HG03469 (cell line): Measurements from ENCODE around the gene PYCR2.
"Not testable (repeated sequence)": the region's sequence is repeated elsewhere in the genome, so short reads cannot be mapped to it uniquely, and the experiment has no call there.

Source experiments
- ATAC-seq: cut with Tn5 transposase; IDR thresholded peaks from one replicate; pipeline ENCODE4 v1.9.1; 2021; ENCODE audit warnings: mild to moderate bottlenecking, moderate library complexity, moderate number of reproducible peaks; ENCODE audit not compliant: unreplicated experiment

The PYCR2 gene

DNA sequence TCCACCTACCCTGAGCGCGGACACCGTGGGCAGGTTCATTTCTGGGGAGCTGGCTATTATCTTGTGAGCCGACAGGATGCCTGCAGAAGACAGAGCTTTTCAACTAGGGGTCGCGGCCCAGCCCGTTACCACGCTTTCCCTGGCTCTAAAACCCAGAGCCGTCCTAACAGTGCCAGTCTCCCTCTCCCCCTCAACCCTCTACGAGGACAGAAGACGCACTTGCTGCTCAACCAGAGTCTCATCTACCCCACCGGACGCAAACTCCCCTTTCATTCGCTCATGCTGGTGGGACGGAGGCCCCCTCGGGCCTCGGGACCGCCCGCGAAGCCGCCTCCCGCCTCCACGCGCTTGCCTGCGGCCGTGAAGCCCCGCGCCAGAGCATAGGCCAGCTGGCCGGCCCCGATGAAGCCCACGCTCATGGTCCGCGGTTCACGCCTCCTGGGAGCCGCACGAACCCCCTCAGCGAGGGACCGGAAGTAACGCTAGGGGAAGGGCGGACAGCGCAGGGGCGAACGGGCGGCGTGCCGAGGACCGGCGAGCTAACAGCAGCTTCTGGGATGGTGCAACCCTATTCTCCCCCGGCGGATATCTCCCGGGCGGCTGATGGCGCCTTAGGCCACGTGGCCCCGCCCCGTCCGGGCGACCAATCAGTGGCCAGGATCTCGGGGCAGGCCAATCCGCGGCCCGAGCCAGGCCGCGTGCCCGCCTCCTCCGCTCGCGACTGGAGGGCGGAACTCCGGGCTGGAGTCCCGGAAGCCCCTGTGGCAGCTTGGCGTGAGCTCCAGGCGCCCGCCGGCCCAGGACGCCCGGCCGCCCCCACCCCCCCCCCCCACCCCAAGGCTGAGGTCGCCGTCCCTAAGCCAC is at the start of gene PYCR2:
PYCR2 (minus strand) TSS at position 559 of the 864 bp plus-strand sequence; CDS start at position 419, 140 bp downstream.
- ATAC-seq, result peak; percentile 94

DNA sequence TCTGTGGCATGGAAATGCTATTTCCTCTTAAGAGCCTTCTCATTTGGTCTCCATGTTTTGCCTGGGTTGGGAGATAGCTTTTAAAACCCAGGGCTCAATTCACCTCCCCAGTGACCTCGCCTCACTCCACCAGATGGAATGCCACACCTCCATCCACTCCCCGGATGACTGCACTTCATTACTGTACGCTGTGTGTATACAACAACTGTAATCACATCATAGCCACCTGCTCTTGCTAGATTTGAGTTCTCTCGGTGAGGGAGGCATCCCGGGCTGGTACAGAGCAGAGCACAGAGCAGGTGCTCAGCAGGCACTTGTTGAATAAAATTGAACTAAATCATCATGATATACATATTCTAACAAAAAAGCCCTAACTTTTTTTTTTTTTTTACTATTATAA is 49.1 kb upstream of the PYCR2 start:
- ATAC-seq, result no peak

DNA sequence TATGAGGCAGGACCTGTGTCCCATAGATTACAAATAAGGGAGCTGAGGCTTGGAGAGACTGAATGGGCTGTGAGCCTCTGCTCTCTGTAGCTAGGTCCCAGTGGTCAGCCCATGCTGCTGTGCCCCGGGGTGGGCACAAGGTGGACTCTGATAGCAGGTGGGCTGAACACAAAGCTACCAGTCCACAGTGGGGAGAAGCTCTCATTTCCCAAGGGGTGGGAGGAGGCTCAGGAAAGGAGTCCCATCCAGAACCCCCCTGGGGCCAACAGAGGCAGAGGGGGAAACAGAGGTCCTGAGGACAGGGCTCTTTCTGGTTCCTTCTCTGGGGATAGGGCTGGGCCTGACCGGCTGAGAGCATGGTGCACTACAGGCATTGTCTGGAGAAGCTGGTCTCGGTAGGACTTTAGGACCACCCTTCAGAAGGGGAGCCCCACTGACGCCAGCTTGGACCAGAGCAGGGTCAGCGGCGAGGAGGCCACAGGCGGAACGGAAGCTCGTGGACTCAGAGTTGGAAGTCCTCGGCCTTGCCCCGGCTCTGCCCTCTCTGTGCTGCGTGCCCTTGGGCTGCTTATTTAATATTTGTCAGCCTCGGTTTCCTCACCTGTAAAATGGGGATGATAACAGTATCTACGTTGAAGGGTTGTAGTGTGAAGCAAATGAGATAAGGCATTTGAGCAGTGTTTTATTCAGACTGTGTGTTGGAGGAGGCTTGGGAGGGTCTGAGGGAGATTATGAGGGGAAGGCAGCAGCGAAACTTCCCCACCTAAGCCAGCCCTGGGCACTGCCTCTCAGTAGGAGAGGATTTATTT is 48.5 kb upstream of the PYCR2 start:
- ATAC-seq, result no peak

DNA sequence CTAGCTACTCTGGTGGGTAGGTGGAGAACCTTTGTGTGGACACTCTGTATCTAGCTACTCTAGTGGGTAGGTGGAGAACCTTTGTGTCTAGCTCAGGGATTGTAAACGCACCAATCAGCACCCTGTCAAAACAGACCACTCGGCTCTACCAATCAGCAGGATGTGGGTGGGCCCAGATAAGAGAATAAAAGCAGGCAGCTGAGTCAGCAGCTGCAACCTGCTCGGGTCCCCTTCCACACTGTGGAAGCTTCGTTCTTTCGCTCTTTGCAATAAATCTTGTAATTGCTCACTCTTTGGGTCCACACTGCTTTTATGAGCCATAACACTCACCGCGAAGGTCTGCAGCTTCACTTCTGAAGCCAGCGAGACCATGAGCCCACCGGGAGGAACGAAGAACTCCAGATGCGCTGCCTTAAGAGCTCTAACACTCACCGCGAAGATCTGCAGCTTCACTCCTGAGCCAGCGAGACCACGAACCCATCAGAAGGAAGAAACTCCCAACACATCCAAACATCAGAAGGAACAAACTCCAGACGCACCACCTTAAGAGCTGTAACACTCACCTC is 46.6 kb upstream of the PYCR2 start:
- ATAC-seq, result not testable (repeated sequence)

DNA sequence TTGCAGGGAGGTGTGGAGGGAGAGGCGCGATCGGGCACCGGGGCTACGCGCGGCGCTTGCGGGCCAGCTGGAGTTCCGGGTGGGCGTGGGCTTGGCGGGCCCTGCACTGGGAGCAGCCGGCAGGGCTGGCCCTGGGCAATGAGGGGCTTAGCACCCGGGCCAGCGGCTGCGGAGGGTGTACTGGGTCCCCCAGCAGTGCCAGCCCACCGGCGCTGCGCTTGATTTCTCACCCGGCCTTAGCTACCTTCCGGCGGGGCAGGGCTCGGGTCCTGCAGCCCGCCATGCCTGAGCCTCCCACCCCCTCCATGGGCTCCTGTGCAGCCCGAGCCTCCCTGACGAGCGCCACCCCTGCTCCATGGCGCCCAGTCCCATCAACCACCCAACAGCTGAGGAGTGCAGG is 45.7 kb upstream of the PYCR2 start:
- ATAC-seq, result not testable (repeated sequence)

DNA sequence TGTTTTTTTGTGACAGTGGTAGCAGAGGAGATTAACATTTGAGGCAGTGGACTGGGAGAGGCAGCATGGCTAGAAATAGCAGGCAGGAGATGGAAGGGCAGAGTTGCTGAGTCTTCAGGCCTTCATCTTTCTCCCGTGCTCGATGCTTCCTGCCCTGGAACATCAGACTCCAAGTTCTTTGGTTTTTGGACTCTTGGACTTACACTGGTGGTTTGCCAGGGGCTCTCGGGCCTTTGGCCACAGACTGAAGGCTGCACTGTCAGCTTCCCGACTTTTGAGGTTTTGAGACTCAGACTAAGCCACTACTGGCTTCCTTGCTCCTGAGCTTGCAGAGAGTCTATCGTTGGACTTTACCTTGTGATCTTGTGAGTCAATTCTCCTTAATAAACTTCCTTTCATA is 41.2 kb upstream of the PYCR2 start:
- ATAC-seq, result no peak

DNA sequence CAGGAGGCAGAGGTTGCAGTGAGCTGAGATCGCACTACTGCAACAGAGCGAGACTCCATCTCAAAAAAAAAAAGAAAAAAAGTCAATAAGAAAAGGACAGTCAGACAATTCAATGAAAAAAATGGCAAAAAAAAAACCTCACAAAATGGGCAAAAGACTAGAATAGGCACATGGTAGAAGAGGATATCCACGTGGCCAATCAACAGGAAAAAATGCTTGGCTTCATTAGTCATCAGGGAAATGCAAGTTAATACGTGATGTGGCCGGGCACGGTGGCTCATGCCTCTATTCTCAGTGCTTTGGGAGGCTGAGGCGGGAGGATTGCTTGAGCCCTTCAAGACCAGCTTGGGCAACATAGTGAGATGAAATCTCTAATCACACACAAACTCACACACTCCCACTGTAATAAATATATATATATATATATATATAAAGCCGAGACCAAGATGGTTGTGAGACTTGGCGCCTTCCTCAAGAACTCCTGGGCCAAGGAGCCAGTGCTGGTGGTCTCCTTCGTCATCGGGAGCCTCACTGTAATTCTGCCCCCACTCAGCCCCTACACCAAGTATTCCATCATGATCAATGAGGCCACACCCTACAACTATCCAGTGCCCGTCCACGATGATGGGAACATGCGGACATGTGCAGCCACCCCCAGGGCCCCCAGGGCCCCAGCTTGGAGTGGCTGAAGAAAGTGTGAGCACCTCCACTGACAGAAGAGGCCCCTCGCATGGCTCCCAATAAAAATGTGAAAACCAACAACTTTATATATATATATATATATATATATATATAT is 39.9 kb upstream of the PYCR2 start:
- no peak for ATAC-seq

DNA sequence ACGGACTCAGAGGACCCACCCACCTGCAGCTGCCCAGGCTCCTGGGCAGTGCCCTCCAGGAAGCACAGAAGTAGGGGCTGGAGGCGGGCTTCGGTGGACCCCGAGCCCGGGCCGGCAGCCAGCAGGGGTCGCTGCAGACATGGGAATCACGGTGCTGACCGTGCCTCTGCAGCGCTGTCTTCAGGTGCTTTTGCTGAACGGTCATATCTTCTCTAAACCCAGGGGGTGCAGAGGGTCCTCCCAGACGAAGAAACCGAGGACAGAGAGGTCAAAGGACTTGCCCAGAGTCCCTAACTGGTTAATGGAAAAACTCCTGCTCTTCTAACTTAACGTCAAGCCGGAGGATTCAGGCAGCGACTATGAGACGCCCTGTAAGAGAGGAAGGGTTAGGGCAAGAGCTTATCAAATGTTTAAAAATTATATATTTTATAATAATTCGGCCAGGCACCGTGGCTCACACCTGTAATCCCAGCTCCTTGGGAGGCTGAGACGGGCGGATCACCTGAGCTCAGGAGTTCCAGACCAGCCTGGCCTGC is 38.5 kb upstream of the PYCR2 start:
- ATAC-seq, result no peak

DNA sequence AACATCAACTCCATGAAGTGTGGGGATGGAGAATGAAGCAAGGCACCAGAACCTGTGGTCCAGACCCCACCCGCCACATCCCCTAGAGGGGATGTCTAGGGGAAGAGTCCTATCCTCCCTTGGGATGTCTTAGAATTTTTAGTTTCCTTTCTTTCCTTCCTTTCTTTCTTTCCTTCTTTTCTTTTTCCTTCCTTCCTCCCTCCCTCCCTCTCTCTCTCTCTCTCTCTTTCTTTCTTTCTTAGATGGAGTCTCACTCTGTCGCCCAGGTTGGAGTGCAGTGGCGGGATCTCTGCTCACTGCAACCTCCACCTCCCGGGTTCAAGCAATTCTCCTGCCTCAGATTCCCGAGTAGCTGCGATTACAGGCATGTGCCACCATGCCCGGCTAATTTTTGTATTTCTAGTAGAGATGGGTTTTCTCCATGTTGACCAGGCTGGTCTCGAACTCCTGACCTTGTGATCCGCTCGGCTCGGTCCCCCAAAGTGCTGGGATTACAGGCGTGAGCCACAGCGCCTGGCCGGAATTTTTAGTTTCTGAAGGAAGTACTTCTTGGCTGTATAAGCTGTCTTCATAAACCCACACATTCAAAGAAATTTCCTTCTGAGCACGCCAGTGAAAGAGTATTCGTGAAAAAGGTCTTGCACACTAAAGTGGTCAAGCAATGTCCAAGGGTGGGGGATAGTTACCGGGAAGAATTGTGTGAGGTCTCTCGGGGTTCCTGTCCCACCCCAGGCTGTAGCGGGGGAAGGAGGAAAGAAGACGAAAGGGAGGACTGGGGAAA is 37.8 kb upstream of the PYCR2 start:
- no peak for ATAC-seq

DNA sequence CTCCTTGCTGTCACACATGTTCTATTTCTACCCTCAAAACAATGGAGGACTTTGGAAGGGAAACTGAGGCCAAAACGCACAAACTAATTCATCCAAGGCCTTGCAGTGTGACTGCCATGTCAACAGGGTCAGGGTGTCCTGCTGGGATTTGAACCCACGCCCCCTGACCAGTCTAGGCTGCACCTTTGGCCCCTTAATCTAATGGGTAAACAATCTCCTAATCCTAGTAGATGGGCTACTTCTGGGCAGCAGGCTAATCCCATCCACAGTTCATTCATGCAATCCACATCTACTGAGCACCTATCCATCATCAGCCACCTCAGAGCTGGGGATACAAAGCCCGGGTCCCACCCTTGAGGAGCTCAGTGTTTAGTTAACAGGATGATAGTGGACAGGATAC is 34.0 kb upstream of the PYCR2 start:
- no peak for ATAC-seq

DNA sequence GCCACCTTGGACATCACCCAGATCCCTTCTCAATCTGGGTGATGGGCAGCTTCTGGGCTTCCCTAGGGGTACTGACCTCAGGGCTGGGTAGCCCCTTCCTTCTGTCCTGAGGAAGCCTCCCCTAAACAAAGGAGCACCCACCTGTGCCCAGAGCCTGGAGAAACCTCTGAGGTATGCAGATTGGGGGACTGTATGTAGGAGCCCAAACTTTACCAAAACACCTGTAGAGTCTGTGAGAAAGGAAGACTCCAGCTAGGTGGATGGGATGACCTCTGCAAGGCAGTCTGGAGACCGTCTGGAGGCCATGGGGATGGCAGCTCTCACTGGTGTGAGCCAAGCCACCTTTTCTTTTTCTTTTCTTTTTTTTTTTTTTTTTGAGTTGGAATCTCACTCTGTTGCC is 30.7 kb upstream of the PYCR2 start:
- ATAC-seq, result no peak

DNA sequence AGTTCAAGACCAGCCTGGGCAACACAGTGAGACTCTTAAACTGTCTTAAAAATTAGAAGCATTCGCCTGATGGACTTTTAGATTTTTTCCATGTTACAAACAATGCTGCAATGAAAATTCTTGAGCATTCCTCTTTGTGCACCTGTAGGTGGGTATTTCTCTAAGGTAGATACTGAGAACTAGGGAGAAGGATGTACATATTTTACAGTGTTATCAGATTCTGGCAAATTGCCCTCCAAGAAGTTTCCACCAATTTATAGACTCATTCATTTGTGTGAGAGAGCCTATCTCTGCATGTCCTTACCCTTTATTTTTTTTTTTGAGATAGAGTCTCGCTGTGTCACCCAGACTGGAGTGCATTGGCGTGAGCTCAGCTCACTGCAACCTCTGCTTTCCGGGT is 29.3 kb upstream of the PYCR2 start:
- no peak for ATAC-seq

DNA sequence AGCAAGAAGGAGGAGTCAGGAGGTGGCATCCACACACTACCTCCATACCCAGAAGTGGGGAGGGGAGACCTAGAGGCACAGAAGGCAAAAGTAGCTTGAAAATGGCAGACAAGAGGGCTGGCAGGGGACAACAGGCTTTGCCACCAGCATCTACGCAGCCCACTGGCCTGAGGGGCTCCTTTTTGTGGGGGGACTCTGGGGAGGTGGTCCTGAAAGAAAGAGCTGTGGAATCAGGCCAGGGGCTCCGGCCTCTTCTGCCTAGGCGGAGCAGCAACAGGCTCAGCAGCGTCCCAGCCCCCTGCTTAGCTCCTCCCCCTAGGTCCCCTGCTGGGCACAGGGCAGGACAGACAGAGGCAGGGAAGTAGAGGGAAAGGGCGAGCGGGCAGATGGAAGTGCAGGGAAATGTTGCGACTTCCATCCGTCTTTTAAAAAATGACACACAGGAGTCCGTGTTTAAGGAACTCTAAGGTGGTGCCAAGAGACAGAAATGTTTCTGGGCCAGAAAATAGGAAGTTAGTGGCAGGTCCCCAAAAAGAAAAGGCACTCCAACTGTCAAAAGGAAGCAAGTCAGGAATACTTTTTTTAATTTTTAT is 27.0 kb upstream of the PYCR2 start:
- ATAC-seq, result no peak

DNA sequence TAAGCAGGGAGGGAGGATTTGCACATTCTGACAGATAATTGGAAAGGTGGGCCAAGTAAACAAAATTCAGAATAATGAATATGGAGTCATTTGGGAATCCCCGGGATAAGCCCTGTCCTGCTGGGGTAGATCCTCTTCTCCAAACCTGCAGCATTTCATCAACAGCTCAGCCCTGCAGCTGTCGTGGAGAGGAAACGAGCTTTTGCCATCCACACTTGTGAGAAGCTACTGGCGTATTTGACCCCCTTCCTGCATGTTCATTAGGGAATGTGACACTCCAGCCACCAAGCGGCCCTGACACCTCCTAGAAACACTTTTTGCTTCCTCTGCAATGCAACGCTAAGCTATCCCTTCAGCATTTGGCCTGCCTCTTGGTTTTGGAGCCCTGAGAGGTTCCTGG is 25.0 kb upstream of the PYCR2 start:
- no peak for ATAC-seq

DNA sequence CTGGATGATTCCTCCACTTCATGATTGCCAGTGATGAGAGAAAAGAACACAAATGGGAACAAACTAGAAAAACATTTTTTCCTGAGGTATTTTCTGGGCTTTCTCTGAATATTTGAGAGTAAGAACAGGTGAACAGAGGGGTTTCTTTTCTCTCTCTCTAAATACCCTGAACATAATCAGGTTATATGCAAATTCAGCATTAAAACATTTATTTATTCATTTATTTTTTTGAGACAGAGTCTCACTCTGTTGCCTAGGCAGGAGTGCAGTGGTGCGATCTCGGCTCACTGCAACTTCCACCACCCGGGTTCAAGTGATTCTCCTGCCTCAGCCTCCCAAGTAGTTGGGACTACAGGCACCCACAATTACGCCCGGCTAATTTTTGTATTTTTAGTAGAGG is 22.8 kb upstream of the PYCR2 start:
- ATAC-seq, result no peak

DNA sequence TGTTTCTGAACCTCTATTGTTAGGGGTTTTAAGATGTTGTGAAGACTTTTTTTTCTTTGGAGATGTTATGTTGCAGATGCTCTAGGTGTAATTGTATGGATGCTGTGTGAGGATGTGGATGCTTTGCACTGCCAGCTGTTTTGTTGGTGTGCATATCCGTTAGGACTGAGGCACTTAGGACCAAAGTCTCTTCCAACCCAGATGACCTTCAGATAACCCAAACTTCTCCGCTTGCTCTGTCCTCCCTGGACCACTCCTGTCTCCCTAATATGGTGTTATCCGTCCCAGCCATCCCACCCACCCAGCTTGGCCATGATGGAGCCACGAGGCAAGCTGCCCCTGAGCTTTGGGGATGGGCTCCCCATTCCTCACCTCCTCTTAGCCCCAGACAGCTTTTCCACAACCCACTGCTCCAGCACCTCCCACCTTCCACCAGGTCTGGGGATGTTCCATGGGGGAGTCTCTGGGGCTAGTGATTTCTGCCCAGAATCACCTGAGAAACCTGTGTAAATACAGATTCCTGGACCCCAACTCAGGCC is 22.1 kb upstream of the PYCR2 start:
- no peak for ATAC-seq

DNA sequence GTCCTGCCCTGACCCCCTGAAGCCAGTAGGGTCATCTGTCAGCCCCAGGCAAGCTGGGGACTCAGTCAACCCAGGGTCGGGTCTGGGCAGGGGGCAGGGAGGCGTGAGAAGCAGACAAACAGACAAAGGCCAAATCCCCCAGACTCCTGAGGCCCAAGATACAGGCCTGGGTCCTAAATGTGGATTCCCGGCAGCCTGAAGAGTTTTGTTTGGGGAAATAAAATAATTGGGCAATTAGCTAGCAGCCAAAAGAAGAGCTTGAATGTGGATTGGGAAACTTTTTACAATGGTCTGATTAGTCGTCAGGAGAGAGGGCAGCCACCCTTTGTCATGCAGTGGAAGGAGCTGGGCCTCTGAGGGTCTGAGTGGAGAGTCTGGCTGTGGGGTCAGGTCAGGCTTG is 21.5 kb upstream of the PYCR2 start:
- ATAC-seq, result no peak

DNA sequence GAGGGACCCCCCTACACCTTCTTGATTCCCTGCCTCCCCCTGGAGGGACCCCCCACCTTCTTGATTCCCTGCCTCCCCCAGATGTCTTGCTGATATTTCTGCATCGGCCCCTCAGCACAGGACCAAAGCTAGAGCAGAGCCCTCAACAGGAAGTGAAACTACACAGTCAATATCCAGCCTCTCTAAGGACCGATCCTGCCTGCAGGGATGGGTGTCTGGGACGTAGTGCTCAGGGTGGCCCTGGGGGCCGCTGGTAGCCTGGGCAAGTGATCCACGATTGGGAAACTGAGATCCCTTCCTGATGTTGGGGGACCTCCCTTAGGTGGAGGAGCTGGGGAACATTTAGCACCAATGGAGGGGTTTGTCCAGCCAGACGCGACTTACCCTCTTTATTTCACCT is 20.9 kb upstream of the PYCR2 start:
- peak; percentile 81 for ATAC-seq

DNA sequence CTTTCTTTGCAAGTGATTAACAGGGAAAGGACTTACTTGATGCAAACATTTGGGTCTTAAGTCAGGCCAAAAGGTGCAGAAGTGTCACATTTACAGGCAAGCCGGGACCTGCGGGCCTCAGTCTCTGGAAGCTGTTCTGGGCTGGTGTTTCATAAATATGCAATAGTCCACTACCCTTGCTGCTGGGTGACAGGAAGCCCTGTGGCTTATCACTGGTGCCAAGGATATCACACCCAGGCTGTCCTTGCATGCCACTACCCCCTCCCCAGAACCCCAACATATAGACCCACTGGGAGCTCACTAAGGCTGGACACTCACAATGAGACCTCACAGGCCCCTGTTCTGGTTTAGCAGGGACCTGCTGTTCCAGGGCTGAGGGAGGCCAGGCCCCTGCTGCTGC is 20.3 kb upstream of the PYCR2 start:
- no peak for ATAC-seq
